Liver (tissue), 9 donors: ENCODE data around the gene CCT6A. TPM values are rescaled to one million over a fixed set of nuclear protein-coding genes. Genes with fewer than 3 reads are reported as not detected.

Experiments
- DNase-seq: peaks from one replicate; pipeline ENCODE4 v3.0.0-alpha.2; 2017; ENCODE audit warnings: low spot score
- H3K27ac ChIP-seq, 2 donors: one replicate each; pipeline ENCODE4 v1.7.0; 2013; ENCODE audit warnings: inconsistent platforms in 2 of 2, low read length in 2 of 2, control low read depth in 1 of 2, low read depth in 1 of 2, mild to moderate bottlenecking in 1 of 2
- H3K27me3 ChIP-seq, 4 donors: one replicate each; pipeline versions ENCODE4 v1.6.1 to v1.7.0; 2013; ENCODE audit warnings: low read length in 3 of 4, inconsistent platforms in 1 of 4, mild to moderate bottlenecking in 1 of 4, moderate library complexity in 1 of 4; ENCODE audit not compliant: control insufficient read depth in 4 of 4, insufficient read depth in 4 of 4
- H3K36me3 ChIP-seq, 4 donors: one replicate each; pipeline versions ENCODE4 v1.6.1 to v1.7.0; 2013; ENCODE audit warnings: low read length in 3 of 4, mild to moderate bottlenecking in 3 of 4, low read depth in 1 of 4, moderate library complexity in 1 of 4; ENCODE audit not compliant: control insufficient read depth in 4 of 4, insufficient read depth in 3 of 4
- H3K4me1 ChIP-seq, 4 donors: one replicate each; pipeline versions ENCODE4 v1.6.1 to v1.7.0; 2013; ENCODE audit warnings: low read length in 3 of 4, mild to moderate bottlenecking in 3 of 4, moderate library complexity in 1 of 4; ENCODE audit not compliant: control insufficient read depth in 4 of 4, insufficient read depth in 4 of 4
- H3K4me3 ChIP-seq, 3 donors: one replicate each; pipeline versions ENCODE4 v1.6.1 to v1.7.0; 2013; ENCODE audit warnings: low read length in 3 of 3, control low read depth in 1 of 3, low read depth in 1 of 3, mild to moderate bottlenecking in 1 of 3
- H3K9ac ChIP-seq, 2 donors: one replicate each; pipeline ENCODE4 v1.7.0; 2013; ENCODE audit warnings: low read length in 2 of 2, mild to moderate bottlenecking in 2 of 2, moderate library complexity in 2 of 2, control low read depth in 1 of 2, low read depth in 1 of 2
- H3K9me3 ChIP-seq, 4 donors: one replicate each; pipeline versions ENCODE4 v1.6.1 to v1.7.0; 2013; ENCODE audit warnings: low read length in 3 of 4; ENCODE audit not compliant: control insufficient read depth in 4 of 4
- ATF3 ChIP-seq: IDR thresholded peaks from 2 replicates; pipeline ENCODE4 v1.6.1; 2016; ENCODE audit warnings: antibody characterized with exemption
- CTCF ChIP-seq: fragments of 150-350 bp; IDR thresholded peaks from 2 replicates; pipeline ENCODE4 v1.5.1; 2017; ENCODE audit warnings: improper control_type of control experiment, low read depth, low read length; ENCODE audit not compliant: missing input control
- EGR1 ChIP-seq, 2 donors: IDR thresholded peaks; 2 replicates each; pipeline ENCODE4 v1.6.1; 2016 to 2018; ENCODE audit warnings: antibody characterized with exemption in 2 of 2, low read depth in 2 of 2
- FOXA1 ChIP-seq: IDR thresholded peaks from 2 replicates; pipeline ENCODE4 v1.6.1; 2016; ENCODE audit warnings: antibody characterized with exemption
- FOXA2 ChIP-seq: IDR thresholded peaks from 2 replicates; pipeline ENCODE4 v1.6.1; 2016; ENCODE audit warnings: antibody characterized with exemption
- GABPA ChIP-seq, 2 donors: IDR thresholded peaks in 1 of 2; conservative IDR thresholded peaks in 1 of 2; 2 replicates each; pipeline ENCODE4 v1.6.1; 2016; ENCODE audit warnings: antibody characterized with exemption in 2 of 2, mild to moderate bottlenecking in 1 of 2, moderate library complexity in 1 of 2
- HNF4A ChIP-seq, 2 donors: conservative IDR thresholded peaks; 2 replicates each; pipeline ENCODE4 v1.6.1; 2016; ENCODE audit warnings: antibody characterized with exemption in 2 of 2, mild to moderate bottlenecking in 2 of 2
- HNF4G ChIP-seq: IDR thresholded peaks from 2 replicates; pipeline ENCODE4 v1.6.1; 2016; ENCODE audit warnings: antibody characterized with exemption
- JUND ChIP-seq, 2 donors: IDR thresholded peaks; 2 replicates each; pipeline ENCODE4 v1.6.1; 2016; ENCODE audit warnings: antibody characterized with exemption in 2 of 2
- MAX ChIP-seq: IDR thresholded peaks from 2 replicates; pipeline ENCODE4 v1.6.1; 2016; ENCODE audit warnings: antibody characterized with exemption
- RAD21 ChIP-seq, 2 donors: IDR thresholded peaks; 2 replicates each; pipeline ENCODE4 v1.6.1; 2016; ENCODE audit warnings: antibody characterized with exemption in 2 of 2, mild to moderate bottlenecking in 2 of 2
- REST ChIP-seq: IDR thresholded peaks from 2 replicates; pipeline ENCODE4 v1.6.1; 2016; ENCODE audit warnings: antibody characterized with exemption, mild to moderate bottlenecking
- RXRA ChIP-seq, 2 donors: IDR thresholded peaks; 2 replicates each; pipeline ENCODE4 v1.6.1; 2017 to 2018; ENCODE audit warnings: antibody characterized with exemption in 2 of 2, mild to moderate bottlenecking in 1 of 2
- SP1 ChIP-seq: IDR thresholded peaks from 2 replicates; pipeline ENCODE4 v1.6.1; 2018; ENCODE audit warnings: antibody characterized with exemption, mild to moderate bottlenecking
- YY1 ChIP-seq: IDR thresholded peaks from 2 replicates; pipeline ENCODE4 v1.6.1; 2016; ENCODE audit warnings: antibody characterized with exemption, mild to moderate bottlenecking
- ZBTB33 ChIP-seq: IDR thresholded peaks from 2 replicates; pipeline ENCODE4 v1.6.1; 2016; ENCODE audit warnings: antibody characterized with exemption
- whole genome bisulfite sequencing: extraction: QIAGEN DNeasy Blood & Tissue Kit; methylation state at CpG from one replicate; pipeline ENCODE4 v1.1.7; 2013; 5-methylcytosine and 5-hydroxymethylcytosine counted together
- polyA plus RNA-seq, 2 donors: library from polyadenylated mRNA; stranded (reverse) in 1 of 2; unstranded in 1 of 2; fragments of 200-250 nt in 1 of 2; fragments of >200 nt in 1 of 2; fragmentation: Nextera tagmentation in 1 of 2; extraction: Ambion mirVana in 1 of 2; gene quantifications; one replicate each; pipeline versions ENCODE4 v1.2.1 to v1.2.3, GENCODE V29; 2013 to 2015
- total RNA-seq, 2 donors: library from RNA; depleted of rRNA; stranded (reverse); fragments of >200 nt; gene quantifications; one replicate each; pipeline ENCODE4 v1.2.3, GENCODE V29; 2014
- donor health status: healthy.
- donor health status: healthy.
- donor health status: healthy.
- donor health status: healthy.
- donor health status: healthy.

CCT6A gene
- total and polyA plus RNA-seq, 4 donors: 44.6 to 80.0 (median 49.1) TPM

GRCh38 chr7:56086761-56087160 is 35.2 kb downstream of the CCT6A start:
- H3K36me3 ChIP-seq: peaks cover 0 to 7% (median 2%) of the 10 kb centered on the region in 4 donors
- TF ChIP-seq REST (no peak), FOXA2 (no peak)
- WGBS: 96% methylated on average over 7 of the region's 7 CpGs
- no peaks in the 10 kb centered on the region for H3K27me3 ChIP-seq
- no peak overlapping the region for H3K27ac ChIP-seq
- H3K4me3 ChIP-seq: no peak overlapping the region
- no peaks in the 10 kb centered on the region for H3K9me3 ChIP-seq
- DNase-seq: no peak
- H3K4me1 ChIP-seq: peaks cover 0 to 5% (median 4%) of the 10 kb centered on the region in 4 donors
- no peak overlapping the region for H3K9ac ChIP-seq

- no peak overlapping the region for H3K9ac ChIP-seq
- no peak overlapping the region for H3K27ac ChIP-seq
- no peaks in the 10 kb centered on the region for H3K9me3 ChIP-seq
- peaks cover 0 to 7% (median 2%) of the 10 kb centered on the region in 4 donors for H3K36me3 ChIP-seq
- WGBS: 95% methylated on average over 16 of the region's 16 CpGs
- H3K4me1 ChIP-seq: peaks cover 0 to 7% (median 6%) of the 10 kb centered on the region in 4 donors
- H3K4me3 ChIP-seq: no peak overlapping the region
- TF ChIP-seq FOXA1: no peak
- no peak for TF ChIP-seq RXRA (IDR thresholded peaks at IDR 0.05)
- no peak for TF ChIP-seq JUND (IDR thresholded peaks at IDR 0.05)
- no peak for TF ChIP-seq HNF4A (conservative IDR thresholded peaks at IDR 0.05)
- no peak for TF ChIP-seq SP1
- no peak for TF ChIP-seq ZBTB33
- TF ChIP-seq CTCF: no peak
- TF ChIP-seq MAX: no peak
- no peak for TF ChIP-seq EGR1 (IDR thresholded peaks at IDR 0.05; ENCODE audit: low read depth in 2 of 2)
- no peak for TF ChIP-seq REST
- no peak for TF ChIP-seq HNF4G
- TF ChIP-seq RAD21 (IDR thresholded peaks at IDR 0.05): no peak
- TF ChIP-seq ATF3: no peak
- TF ChIP-seq GABPA (IDR thresholded peaks at IDR 0.05 in 1 of 2, conservative IDR thresholded peaks at IDR 0.05 in 1 of 2): no peak
- no peak for TF ChIP-seq YY1
- no peak for TF ChIP-seq FOXA2
- no peaks in the 10 kb centered on the region for H3K27me3 ChIP-seq
- no peak for DNase-seq
Measured at GRCh38 chr7:56087445-56087844, 35.9 kb downstream of the CCT6A start.
